MM.1S (cell line): ENCODE measurements around the gene DENND1A.

Experiments
- DNase-seq: peaks from one replicate; pipeline ENCODE4 v3.0.0-alpha.2; 2015
- H2AFZ ChIP-seq: fragments of 300-600 bp; sonication (generic); 2 replicates; pipeline ENCODE4 v1.6.0; 2016; ENCODE audit warnings: antibody characterized with exemption, low read length
- H3F3A ChIP-seq: fragments of 300-600 bp; sonication (generic); 2 replicates; pipeline ENCODE4 v1.6.1; 2016; ENCODE audit warnings: mild to moderate bottlenecking, antibody characterized with exemption, low read length, moderate library complexity, mixed read lengths; ENCODE audit not compliant: insufficient read depth
- H3K27ac ChIP-seq: fragments of 300-600 bp; sonication (generic); 2 replicates; pipeline ENCODE4 v1.5.1; 2016; ENCODE audit warnings: mild to moderate bottlenecking, low read length
- H3K27me3 ChIP-seq: fragments of 300-600 bp; sonication (generic); replicated peaks from 2 replicates; pipeline ENCODE4 v1.6.0; 2016; ENCODE audit warnings: low read length; ENCODE audit not compliant: insufficient read depth
- H3K36me3 ChIP-seq: fragments of 300-600 bp; sonication (generic); replicated peaks from 2 replicates; pipeline ENCODE4 v1.6.1; 2016; ENCODE audit warnings: mild to moderate bottlenecking, low read length, mixed read lengths; ENCODE audit not compliant: insufficient read depth
- H3K4me1 ChIP-seq: fragments of 300-600 bp; sonication (generic); 2 replicates; pipeline ENCODE4 v1.6.1; 2016; ENCODE audit warnings: low read length, mixed read lengths
- H3K4me2 ChIP-seq: fragments of 300-600 bp; sonication (generic); 2 replicates; pipeline ENCODE4 v1.6.0; 2016; ENCODE audit warnings: low read depth, low read length
- H3K4me3 ChIP-seq: fragments of 300-600 bp; sonication (generic); 2 replicates; pipeline ENCODE4 v1.5.1; 2016; ENCODE audit warnings: low read length, mixed read lengths
- H3K79me2 ChIP-seq: fragments of 300-600 bp; sonication (generic); 2 replicates; pipeline ENCODE4 v1.6.1; 2016; ENCODE audit warnings: mixed run types, low read length, mixed read lengths
- H3K9ac ChIP-seq: fragments of 300-600 bp; sonication (generic); 2 replicates; pipeline ENCODE4 v1.6.1; 2016; ENCODE audit warnings: low read length, mixed read lengths
- H3K9me2 ChIP-seq: fragments of 300-600 bp; sonication (generic); replicated peaks from 2 replicates; pipeline ENCODE4 v1.6.1; 2016; ENCODE audit warnings: mild to moderate bottlenecking, low read length, mixed read lengths; ENCODE audit not compliant: insufficient read depth
- H3K9me3 ChIP-seq: fragments of 300-600 bp; sonication (generic); replicated peaks from 2 replicates; pipeline ENCODE4 v1.6.1; 2016; ENCODE audit warnings: mild to moderate bottlenecking, low read length, mixed read lengths; ENCODE audit not compliant: insufficient read depth
- H4K20me1 ChIP-seq: fragments of 300-600 bp; sonication (generic); 2 replicates; pipeline ENCODE4 v1.6.1; 2016; ENCODE audit warnings: mild to moderate bottlenecking, low read length, moderate library complexity, mixed read lengths; ENCODE audit not compliant: insufficient read depth
- EZH2 ChIP-seq: fragments of 300-600 bp; sonication (generic); optimal IDR thresholded peaks from 2 replicates; pipeline ENCODE3; 2017; ENCODE audit warnings: low read depth, mild to moderate bottlenecking, antibody characterized with exemption, low read length, mixed read lengths
- EZH2phosphoT487 ChIP-seq: fragments of 300-600 bp; sonication (generic); IDR thresholded peaks from 2 replicates; pipeline ENCODE4 v1.6.1; 2018; ENCODE audit warnings: antibody characterized with exemption, low read length
- TF ChIP-seq, protein P1 (sequence below): fragments of 300-600 bp; sonication (generic); IDR thresholded peaks from 2 replicates; pipeline ENCODE4 v1.5.1; 2016; ENCODE audit warnings: antibody characterized with exemption, low read length, mixed read lengths

DENND1A gene

DNA sequence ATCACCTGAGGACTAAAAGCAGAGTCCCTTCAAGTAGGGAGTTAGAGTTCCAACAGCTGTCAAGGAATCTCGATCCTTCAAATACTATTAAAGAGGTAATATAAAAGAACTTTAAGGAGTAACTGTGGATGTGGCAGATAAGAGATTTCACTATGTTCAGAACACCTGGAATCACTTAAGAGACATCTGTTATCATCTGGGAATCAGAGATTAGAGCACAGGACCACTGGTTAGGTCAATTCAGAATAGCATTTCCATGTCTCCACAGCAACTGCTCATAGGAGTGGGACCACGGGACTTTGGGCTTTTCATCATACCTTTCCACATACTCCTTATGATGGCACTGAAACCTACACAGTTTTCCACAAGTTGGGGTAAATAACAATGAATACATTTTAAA is 216.6 kb downstream of the DENND1A start:
- TF ChIP-seq EZH2phosphoT487, result no peak
- no peak for TF ChIP-seq EZH2
- TF ChIP-seq, protein P1, sequence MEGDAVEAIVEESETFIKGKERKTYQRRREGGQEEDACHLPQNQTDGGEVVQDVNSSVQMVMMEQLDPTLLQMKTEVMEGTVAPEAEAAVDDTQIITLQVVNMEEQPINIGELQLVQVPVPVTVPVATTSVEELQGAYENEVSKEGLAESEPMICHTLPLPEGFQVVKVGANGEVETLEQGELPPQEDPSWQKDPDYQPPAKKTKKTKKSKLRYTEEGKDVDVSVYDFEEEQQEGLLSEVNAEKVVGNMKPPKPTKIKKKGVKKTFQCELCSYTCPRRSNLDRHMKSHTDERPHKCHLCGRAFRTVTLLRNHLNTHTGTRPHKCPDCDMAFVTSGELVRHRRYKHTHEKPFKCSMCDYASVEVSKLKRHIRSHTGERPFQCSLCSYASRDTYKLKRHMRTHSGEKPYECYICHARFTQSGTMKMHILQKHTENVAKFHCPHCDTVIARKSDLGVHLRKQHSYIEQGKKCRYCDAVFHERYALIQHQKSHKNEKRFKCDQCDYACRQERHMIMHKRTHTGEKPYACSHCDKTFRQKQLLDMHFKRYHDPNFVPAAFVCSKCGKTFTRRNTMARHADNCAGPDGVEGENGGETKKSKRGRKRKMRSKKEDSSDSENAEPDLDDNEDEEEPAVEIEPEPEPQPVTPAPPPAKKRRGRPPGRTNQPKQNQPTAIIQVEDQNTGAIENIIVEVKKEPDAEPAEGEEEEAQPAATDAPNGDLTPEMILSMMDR, result no peak
- no peaks in the 10 kb centered on the region for H3F3A ChIP-seq

DNA sequence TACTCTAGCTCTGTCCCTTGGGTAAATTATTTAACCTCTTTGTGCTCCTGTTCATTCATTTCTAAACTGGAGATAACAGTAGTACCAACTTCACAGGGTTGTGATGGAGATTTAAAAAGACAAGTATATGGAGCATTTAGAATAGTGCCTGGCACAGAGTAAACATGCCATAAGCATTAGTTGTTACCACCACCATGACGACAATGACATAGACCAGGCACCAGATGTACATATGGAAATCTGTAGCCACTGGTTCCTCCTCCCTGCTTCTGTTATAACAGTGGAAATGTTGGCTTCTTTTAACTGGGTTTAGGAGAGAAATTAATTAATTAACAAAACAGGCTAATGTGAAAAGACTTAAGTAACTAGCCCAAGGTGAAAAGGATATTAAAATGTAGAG is 217.5 kb downstream of the DENND1A start:
- no peak for DNase-seq
- Histone ChIP-seq H3K4me2 (no peak overlapping the region), H3F3A (no peaks in the 10 kb centered on the region), H3K27ac (no peak overlapping the region), H3K4me3 (no peak overlapping the region), H3K9me3 (no peaks in the 10 kb centered on the region), H2AFZ (no peak overlapping the region), H3K27me3 (no peaks in the 10 kb centered on the region), H3K36me3 (no peaks in the 10 kb centered on the region), H3K9ac (no peak overlapping the region), H4K20me1 (no peaks in the 10 kb centered on the region), H3K4me1 (no peaks in the 10 kb centered on the region), H3K79me2 (no peaks in the 10 kb centered on the region), H3K9me2 (no peaks in the 10 kb centered on the region)
- no peak for TF ChIP-seq EZH2
- no peak for TF ChIP-seq EZH2phosphoT487
- TF ChIP-seq, protein P1, result no peak

More for the DNA sequence above, 216.6 kb downstream of the DENND1A start:
- Histone ChIP-seq H3K9me3 (no peaks in the 10 kb centered on the region), H3K4me3 (no peak overlapping the region), H3K36me3 (no peaks in the 10 kb centered on the region), H3K27me3 (no peaks in the 10 kb centered on the region), H3K9ac (no peak overlapping the region), H3K27ac (no peak overlapping the region), H3K4me1 (no peaks in the 10 kb centered on the region), H3K79me2 (no peaks in the 10 kb centered on the region), H3K9me2 (no peaks in the 10 kb centered on the region), H4K20me1 (no peaks in the 10 kb centered on the region), H2AFZ (no peak overlapping the region), H3K4me2 (no peak overlapping the region)
- DNase-seq, result no peak

DNA sequence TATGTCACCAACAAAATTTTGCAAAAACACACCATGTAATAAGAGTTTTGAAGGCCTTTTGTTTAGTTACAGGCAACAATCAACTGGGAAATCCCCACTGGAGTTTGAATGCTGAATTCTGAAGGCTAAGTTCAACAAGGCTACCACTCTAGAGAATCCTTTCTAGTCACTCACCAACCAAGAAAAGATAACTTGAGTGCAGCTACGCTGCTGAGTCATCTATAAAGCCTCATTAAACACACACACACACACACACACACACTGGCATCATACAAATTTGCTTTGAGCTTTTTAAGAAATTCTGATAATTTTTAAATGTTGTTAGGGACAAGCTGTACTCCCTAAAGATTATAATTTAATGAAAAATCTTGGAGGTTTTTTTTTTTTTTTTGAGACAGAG is 219.6 kb downstream of the DENND1A start:
- Histone ChIP-seq H4K20me1 (no peaks in the 10 kb centered on the region), H3K27ac (no peak overlapping the region)

More for the DNA sequence above, 219.6 kb downstream of the DENND1A start:
- Histone ChIP-seq H2AFZ (no peak overlapping the region), H3K4me2 (no peak overlapping the region), H3K36me3 (no peaks in the 10 kb centered on the region), H3K27me3 (no peaks in the 10 kb centered on the region), H3K79me2 (no peaks in the 10 kb centered on the region), H3F3A (no peaks in the 10 kb centered on the region), H3K9ac (no peak overlapping the region), H3K4me1 (no peaks in the 10 kb centered on the region), H3K9me3 (no peaks in the 10 kb centered on the region), H3K9me2 (no peaks in the 10 kb centered on the region), H3K4me3 (no peak overlapping the region)
- TF ChIP-seq EZH2phosphoT487 (no peak), EZH2 (no peak)
- TF ChIP-seq, protein P1, result no peak
- DNase-seq, result no peak
